Bronchial epithelial cell (primary cell): ENCODE measurements around the gene PRKG1. TPM values are rescaled to one million over a fixed set of nuclear protein-coding genes. Genes with fewer than 3 reads are reported as not detected.

ENCODE experiments used
- DNase-seq: peaks from one replicate; pipeline ENCODE4 v3.0.0-alpha.2; 2010; ENCODE audit warnings: low read depth
- FAIRE-seq: peaks from 2 replicates; lab custom pipeline; 2011; peaks lifted over from hg19 to GRCh38; lab: Jason Lieb, UNC
- H3K27me3 ChIP-seq: 2 replicates; pipeline ENCODE4 v1.5.1; 2011; ENCODE audit warnings: low read length; ENCODE audit not compliant: control insufficient read depth, insufficient read depth
- H3K36me3 ChIP-seq: 2 replicates; pipeline ENCODE4 v1.5.1; 2011; ENCODE audit warnings: low read length; ENCODE audit not compliant: control insufficient read depth, insufficient read depth
- H3K4me3 ChIP-seq: 2 replicates; pipeline ENCODE4 v1.5.1; 2011; ENCODE audit warnings: mild to moderate bottlenecking, low read depth, low read length, control low read depth
- total RNA-seq: library from RNA; depleted of rRNA; stranded (reverse); fragments of >200 nt; gene quantifications from 2 replicates; pipeline ENCODE4 v1.2.1, GENCODE V29; 2014
- TF ChIP-seq, protein P1 (sequence below): IDR thresholded peaks from 2 replicates; pipeline ENCODE4 v1.5.1; 2011; ENCODE audit warnings: mild to moderate bottlenecking, moderate library complexity, low read length, control low read depth, inconsistent platforms; ENCODE audit not compliant: insufficient read depth, severe bottlenecking

The PRKG1 gene
- total RNA-seq, 1 donor from 2014 or later = 0.26 TPM

DNA sequence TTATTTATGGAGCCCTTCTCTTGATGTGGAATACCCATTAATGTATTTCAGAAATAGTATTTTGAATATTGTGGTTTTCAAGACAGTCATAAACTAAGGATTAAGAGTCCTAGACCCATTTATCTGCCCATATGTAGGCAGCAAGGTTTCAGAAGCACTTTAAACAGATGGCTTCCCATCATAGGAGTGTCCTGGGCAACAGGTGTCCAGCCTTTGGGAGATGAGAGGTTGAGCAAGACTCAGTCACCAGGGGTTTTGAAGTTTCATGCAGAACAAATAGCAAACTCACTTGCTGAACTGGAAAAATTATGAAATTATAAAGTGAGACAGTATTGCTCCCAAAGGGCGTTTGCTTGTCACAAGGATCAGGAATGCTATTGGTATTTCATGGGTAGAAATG is 818.0 kb downstream of the PRKG1 start:
- FAIRE-seq (no peak), DNase-seq (no peak)
- H3K36me3 ChIP-seq = no peaks in the 10 kb centered on the region

DNA sequence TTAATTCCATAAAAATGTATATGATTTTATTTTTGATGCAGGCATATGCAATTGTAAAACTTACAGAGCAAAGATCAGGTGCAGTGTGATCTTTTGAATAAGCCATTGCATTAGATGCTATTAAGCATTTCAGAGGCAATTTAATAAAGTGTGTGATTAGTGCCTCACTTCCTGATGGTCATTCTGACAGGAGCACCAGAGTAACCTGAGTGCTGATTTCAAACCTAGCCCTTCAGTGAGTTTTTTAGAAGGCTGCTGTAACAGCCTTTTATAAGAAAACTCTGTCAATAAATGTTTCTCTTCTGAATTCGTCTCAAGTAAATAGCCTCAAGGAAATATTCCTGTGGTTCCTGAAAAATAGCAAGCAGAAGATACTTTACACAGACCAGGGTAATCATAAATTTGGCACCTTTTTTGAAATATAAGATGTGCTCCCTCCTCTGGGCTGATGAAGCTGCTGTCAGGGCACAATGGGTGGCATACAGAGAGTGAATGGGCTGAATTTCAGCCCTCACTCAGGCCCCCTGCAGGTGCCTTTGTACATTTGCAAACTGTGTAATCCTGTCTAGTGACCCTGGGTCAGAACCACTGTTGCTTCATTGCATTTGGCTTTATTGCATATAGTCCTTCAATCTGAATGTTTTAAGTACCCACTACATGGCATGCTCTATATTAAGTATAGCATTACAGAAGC is 818.8 kb downstream of the PRKG1 start:
- Histone ChIP-seq H3K4me3 (no peak overlapping the region), H3K36me3 (no peaks in the 10 kb centered on the region), H3K27me3 (no peaks in the 10 kb centered on the region)
- DNase-seq (peak; percentile 37), FAIRE-seq (no peak)
- TF ChIP-seq, protein P1, sequence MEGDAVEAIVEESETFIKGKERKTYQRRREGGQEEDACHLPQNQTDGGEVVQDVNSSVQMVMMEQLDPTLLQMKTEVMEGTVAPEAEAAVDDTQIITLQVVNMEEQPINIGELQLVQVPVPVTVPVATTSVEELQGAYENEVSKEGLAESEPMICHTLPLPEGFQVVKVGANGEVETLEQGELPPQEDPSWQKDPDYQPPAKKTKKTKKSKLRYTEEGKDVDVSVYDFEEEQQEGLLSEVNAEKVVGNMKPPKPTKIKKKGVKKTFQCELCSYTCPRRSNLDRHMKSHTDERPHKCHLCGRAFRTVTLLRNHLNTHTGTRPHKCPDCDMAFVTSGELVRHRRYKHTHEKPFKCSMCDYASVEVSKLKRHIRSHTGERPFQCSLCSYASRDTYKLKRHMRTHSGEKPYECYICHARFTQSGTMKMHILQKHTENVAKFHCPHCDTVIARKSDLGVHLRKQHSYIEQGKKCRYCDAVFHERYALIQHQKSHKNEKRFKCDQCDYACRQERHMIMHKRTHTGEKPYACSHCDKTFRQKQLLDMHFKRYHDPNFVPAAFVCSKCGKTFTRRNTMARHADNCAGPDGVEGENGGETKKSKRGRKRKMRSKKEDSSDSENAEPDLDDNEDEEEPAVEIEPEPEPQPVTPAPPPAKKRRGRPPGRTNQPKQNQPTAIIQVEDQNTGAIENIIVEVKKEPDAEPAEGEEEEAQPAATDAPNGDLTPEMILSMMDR = peak; percentile 43

More for the DNA sequence above, 818.0 kb downstream of the PRKG1 start:
- H3K27me3 ChIP-seq = no peaks in the 10 kb centered on the region
- TF ChIP-seq, protein P1 = no peak
- no peak overlapping the region for H3K4me3 ChIP-seq

DNA sequence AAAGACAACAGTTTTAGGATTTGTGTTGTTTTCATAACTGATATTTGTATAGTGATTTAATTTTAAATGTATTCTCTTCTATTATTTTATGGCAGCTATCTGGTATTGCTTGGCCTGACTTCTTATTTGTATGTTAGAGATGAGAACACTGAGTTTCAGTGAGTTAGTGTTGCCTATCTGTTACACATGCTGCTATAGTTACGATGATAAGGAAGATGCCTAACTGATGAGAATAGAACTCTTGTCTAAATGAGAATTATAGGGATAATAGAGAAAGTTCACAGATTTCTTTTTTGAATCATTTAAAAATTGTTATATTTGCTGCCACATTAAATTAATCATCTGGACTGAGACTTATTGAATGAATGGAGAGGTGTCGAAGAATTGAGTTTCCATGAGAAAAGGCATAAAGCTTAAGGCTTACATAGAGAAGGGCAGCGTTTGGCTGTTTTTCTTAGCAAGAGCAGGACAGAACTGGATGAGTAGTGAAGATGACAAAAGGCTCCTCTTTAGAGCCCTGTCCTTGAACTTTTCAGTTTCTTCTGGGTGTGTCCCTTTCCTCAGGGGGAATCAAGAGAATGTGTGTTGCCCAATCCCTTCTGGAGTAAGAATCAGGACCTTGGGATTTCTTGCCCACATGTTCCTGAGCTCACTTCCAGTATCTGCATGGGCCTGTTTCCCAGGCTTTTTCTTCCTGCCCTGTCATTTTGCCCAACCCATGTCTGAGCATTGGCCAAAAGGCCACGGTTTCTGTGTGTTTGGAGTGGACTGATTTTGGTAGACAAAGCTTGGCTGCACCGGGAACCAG is 820.7 kb downstream of the PRKG1 start:
- H3K4me3 ChIP-seq = no peak overlapping the region
- TF ChIP-seq, protein P1 = no peak
- H3K27me3 ChIP-seq = no peaks in the 10 kb centered on the region
- no peaks in the 10 kb centered on the region for H3K36me3 ChIP-seq
- DNase-seq (peak; percentile 83), FAIRE-seq (no peak)

- Histone ChIP-seq H3K36me3 (no peaks in the 10 kb centered on the region), H3K4me3 (no peak overlapping the region), H3K27me3 (no peaks in the 10 kb centered on the region)
- TF ChIP-seq, protein P1 = no peak
- DNase-seq (peak; percentile 2), FAIRE-seq (no peak)
These were observed 822.6 kb downstream of the PRKG1 start for GRCh38 chr10:51896849-51897248.

DNA sequence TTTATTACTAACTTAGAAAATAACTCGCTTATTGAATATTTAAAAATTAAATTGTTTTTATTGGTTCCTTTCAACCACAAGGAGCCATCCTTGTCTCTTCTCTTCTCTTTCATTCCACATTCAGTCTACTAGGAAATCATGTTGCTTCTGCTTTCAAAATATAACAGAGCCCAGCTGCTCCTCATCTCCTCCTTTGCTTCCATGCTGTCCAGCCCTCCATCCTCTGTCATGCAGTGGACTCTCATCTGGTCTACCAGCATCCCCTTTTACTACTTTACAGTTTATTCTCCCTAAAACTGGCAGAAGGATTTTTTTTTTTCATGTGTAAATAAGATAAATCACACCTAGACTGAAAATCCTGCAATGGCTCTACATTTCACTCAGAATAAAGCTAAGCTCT is 823.3 kb downstream of the PRKG1 start:
- FAIRE-seq = no peak
- H3K36me3 ChIP-seq = no peaks in the 10 kb centered on the region
- TF ChIP-seq, protein P1 = no peak
- no peaks in the 10 kb centered on the region for H3K27me3 ChIP-seq
- DNase-seq = no peak
- no peak overlapping the region for H3K4me3 ChIP-seq
